Activated CD4-positive, alpha-beta T cell treated with anti-CD3 and anti-CD28 coated beads for 36 hours (primary cell): ENCODE measurements around the gene GPC1. TPM values are rescaled to one million over a fixed set of nuclear protein-coding genes. Genes with fewer than 3 reads are reported as not detected.

Experiments used
- ATAC-seq: fragments of 200-7000 bp; cut with Tn5 transposase; one replicate; pipeline ENCODE4 v1.10.0; 2021; ENCODE audit warnings: mild to moderate bottlenecking, moderate library complexity
- CTCF ChIA-PET: fragments of 350-600 bp; sonication (Branson Sonifier 250); formaldehyde crosslinking; loops from one replicate; lab custom pipeline; 2021; ENCODE audit warnings: antibody characterized with exemption; lab: Charles Lee
- POLR2A ChIA-PET: fragments of 350-600 bp; sonication (Branson Sonifier 250); formaldehyde crosslinking; loops from one replicate; lab custom pipeline; 2021; ENCODE audit warnings: antibody characterized with exemption, inconsistent platforms; lab: Charles Lee
- DNase-seq: peaks from one replicate; pipeline ENCODE4 v3.0.0-alpha.2; 2020
- H3K27ac Mint-ChIP-seq: one replicate; pipeline ENCODE4 v1.8.0; 2021; ENCODE audit warnings: mixed read lengths
- H3K27me3 Mint-ChIP-seq: one replicate; pipeline ENCODE4 v1.8.0; 2021; ENCODE audit warnings: mixed read lengths
- H3K36me3 Mint-ChIP-seq: one replicate; pipeline ENCODE4 v1.8.0; 2021; ENCODE audit warnings: low read depth, mixed read lengths
- H3K4me1 Mint-ChIP-seq: one replicate; pipeline ENCODE4 v1.8.0; 2021; ENCODE audit warnings: mixed read lengths
- H3K4me3 Mint-ChIP-seq: one replicate; pipeline ENCODE4 v1.8.0; 2021; ENCODE audit warnings: mild to moderate bottlenecking, moderate library complexity, mixed read lengths
- H3K9me3 Mint-ChIP-seq: one replicate; pipeline ENCODE4 v1.8.0; 2021; ENCODE audit warnings: low read depth, mixed read lengths
- intact Hi-C, 2 experiments: fragments of 100-400 bp; cut with DNase I in 1 of 2; cut with micrococcal nuclease in 1 of 2; formaldehyde crosslinking; loops; one replicate each; pipeline versions ENCODE4 v1.14.2 to v1.15.1; 2022 to 2024; cut with DNase I, micrococcal nuclease
- total RNA-seq, 2 experiments: library from RNA; stranded (reverse); gene quantifications; one replicate each; pipeline ENCODE4 v1.2.3, GENCODE V29; 2021

GPC1 gene
- total RNA-seq, 2 experiments from 2014 or later: 1.7 to 2.0 TPM

- Mint-ChIP-seq H3K9me3 (no peaks in the 10 kb centered on the region), H3K27ac (no peak overlapping the region), H3K4me1 (no peaks in the 10 kb centered on the region), H3K27me3 (peaks cover 16% of the 10 kb centered on the region), H3K4me3 (no peak overlapping the region), H3K36me3 (no peaks in the 10 kb centered on the region)
- DNase-seq (no peak), ATAC-seq (no peak)
- CTCF ChIA-PET: no interaction called here
- intact Hi-C loops: no loop called here
- POLR2A ChIA-PET: no interaction called here
Observed at GRCh38 chr2:240457223-240458043, 22.0 kb downstream of the GPC1 start.

GRCh38 chr2:240458044-240458899 lies 22.8 kb downstream of the GPC1 start:
- Mint-ChIP-seq H3K36me3 (no peaks in the 10 kb centered on the region), H3K4me3 (no peak overlapping the region), H3K27ac (no peak overlapping the region), H3K9me3 (no peaks in the 10 kb centered on the region), H3K4me1 (no peaks in the 10 kb centered on the region), H3K27me3 (peaks cover 16% of the 10 kb centered on the region)
- DNase-seq: peak; percentile 3
- CTCF ChIA-PET: no interaction called here
- ATAC-seq: no peak
- POLR2A ChIA-PET: no interaction called here
- intact Hi-C loops: no loop called here

- peaks cover 15% of the 10 kb centered on the region for H3K27me3 Mint-ChIP-seq
- ChIA-PET POLR2A (no interaction called here), CTCF (no interaction called here)
- H3K36me3 Mint-ChIP-seq: no peaks in the 10 kb centered on the region
- no peak overlapping the region for H3K27ac Mint-ChIP-seq
- intact Hi-C loops: no loop called here
- no peaks in the 10 kb centered on the region for H3K4me1 Mint-ChIP-seq
- ATAC-seq (no peak), DNase-seq (peak; percentile 4)
- no peak overlapping the region for H3K4me3 Mint-ChIP-seq
- H3K9me3 Mint-ChIP-seq: no peaks in the 10 kb centered on the region
Observed at GRCh38 chr2:240458900-240459391, 23.5 kb downstream of the GPC1 start.

- intact Hi-C loops: no loop called here
Observed at GRCh38 chr2:240459401-240460252, 24.2 kb downstream of the GPC1 start.

GRCh38 chr2:240460253-240460711 lies 24.8 kb downstream of the GPC1 start:
- POLR2A ChIA-PET: no interaction called here
- ATAC-seq: no peak

More at GRCh38 chr2:240459401-240460252, 24.2 kb downstream of the GPC1 start:
- ATAC-seq (no peak), DNase-seq (peak; percentile 3)
- H3K27ac Mint-ChIP-seq: no peak overlapping the region
- H3K4me1 Mint-ChIP-seq: no peaks in the 10 kb centered on the region
- peaks cover 8% of the 10 kb centered on the region for H3K27me3 Mint-ChIP-seq
- ChIA-PET CTCF (no interaction called here), POLR2A (no interaction called here)
- H3K36me3 Mint-ChIP-seq: no peaks in the 10 kb centered on the region
- no peak overlapping the region for H3K4me3 Mint-ChIP-seq
- H3K9me3 Mint-ChIP-seq: no peaks in the 10 kb centered on the region

GRCh38 chr2:240460781-240461431 lies 25.4 kb downstream of the GPC1 start:
- Mint-ChIP-seq H3K36me3 (no peaks in the 10 kb centered on the region), H3K9me3 (no peaks in the 10 kb centered on the region), H3K4me3 (no peak overlapping the region), H3K27me3 (peaks cover 3% of the 10 kb centered on the region), H3K27ac (no peak overlapping the region), H3K4me1 (no peaks in the 10 kb centered on the region)
- POLR2A ChIA-PET: no interaction called here
- DNase-seq (peak; percentile 4), ATAC-seq (no peak)
- CTCF ChIA-PET: no interaction called here
- intact Hi-C loops: no loop called here

More at GRCh38 chr2:240460253-240460711, 24.8 kb downstream of the GPC1 start:
- intact Hi-C loops: no loop called here
- no peaks in the 10 kb centered on the region for H3K36me3 Mint-ChIP-seq
- CTCF ChIA-PET: no interaction called here
- peaks cover 3% of the 10 kb centered on the region for H3K27me3 Mint-ChIP-seq
- no peaks in the 10 kb centered on the region for H3K9me3 Mint-ChIP-seq
- no peak overlapping the region for H3K27ac Mint-ChIP-seq
- H3K4me1 Mint-ChIP-seq: no peaks in the 10 kb centered on the region
- peak; percentile 4 for DNase-seq
- H3K4me3 Mint-ChIP-seq: no peak overlapping the region

- peak; percentile 1 for DNase-seq
- H3K4me1 Mint-ChIP-seq: no peaks in the 10 kb centered on the region
- CTCF ChIA-PET: interaction anchor here (0.5 kb wide), 1 partner anchor 353 kb away, joined by 3 read pairs; no protein-coding TSS in a partner anchor
- H3K9me3 Mint-ChIP-seq: no peaks in the 10 kb centered on the region
- no peaks in the 10 kb centered on the region for H3K36me3 Mint-ChIP-seq
- POLR2A ChIA-PET: no interaction called here
- H3K4me3 Mint-ChIP-seq: no peak overlapping the region
- ATAC-seq: no peak
- intact Hi-C loops: no loop called here
- H3K27me3 Mint-ChIP-seq: no peaks in the 10 kb centered on the region
- no peak overlapping the region for H3K27ac Mint-ChIP-seq
Observed at GRCh38 chr2:240461471-240462072, 26.1 kb downstream of the GPC1 start.

- ATAC-seq (no peak), DNase-seq (peak; percentile 3)
- POLR2A ChIA-PET: no interaction called here
- CTCF ChIA-PET: interaction anchor here (0.5 kb wide), 1 partner anchor 353 kb away, joined by 3 read pairs; no protein-coding TSS in a partner anchor
- H3K9me3 Mint-ChIP-seq: no peaks in the 10 kb centered on the region
- no peaks in the 10 kb centered on the region for H3K36me3 Mint-ChIP-seq
- no peaks in the 10 kb centered on the region for H3K4me1 Mint-ChIP-seq
- H3K4me3 Mint-ChIP-seq: no peak overlapping the region
- intact Hi-C loops: no loop called here
- H3K27me3 Mint-ChIP-seq: no peaks in the 10 kb centered on the region
- no peak overlapping the region for H3K27ac Mint-ChIP-seq
Observed at GRCh38 chr2:240462073-240462706, 26.7 kb downstream of the GPC1 start.

GRCh38 chr2:240462707-240463273 lies 27.3 kb downstream of the GPC1 start:
- Mint-ChIP-seq H3K36me3 (no peaks in the 10 kb centered on the region), H3K27me3 (no peaks in the 10 kb centered on the region), H3K9me3 (no peaks in the 10 kb centered on the region), H3K4me1 (no peaks in the 10 kb centered on the region), H3K27ac (no peak overlapping the region), H3K4me3 (no peak overlapping the region)
- ATAC-seq: no peak
- intact Hi-C loops: no loop called here
- POLR2A ChIA-PET: interaction anchor here (0.5 kb wide), 1 partner anchor 1564 kb away, joined by 3 read pairs; no protein-coding TSS in a partner anchor
- CTCF ChIA-PET: no interaction called here
- peak; percentile 1 for DNase-seq
